Measurements from ENCODE around the gene VPS26B.

Gene VPS26B

GRCh38 chr11:134257101-134257500 is 32.6 kb downstream of the VPS26B start:
- DNase-seq (ENCODE audit: low read depth in 2 of 2): no peak

GRCh38 chr11:134258577-134258976 is 34.1 kb downstream of the VPS26B start:
- DNase-seq (ENCODE audit: low read depth in 2 of 2): no peak

GRCh38 chr11:134260503-134260902 is 36.0 kb downstream of the VPS26B start:
- no peak for DNase-seq (ENCODE audit: low read depth in 2 of 2)

GRCh38 chr11:134260983-134261382 is 36.5 kb downstream of the VPS26B start:
- DNase-seq (ENCODE audit: low read depth in 2 of 2): no peak

- no peak for DNase-seq (ENCODE audit: low read depth in 2 of 2)
Observed at GRCh38 chr11:134261626-134262488, 37.4 kb downstream of the VPS26B start.

GRCh38 chr11:134264966-134265764 is 40.7 kb downstream of the VPS26B start:
- no peak for DNase-seq (ENCODE audit: low read depth in 2 of 2)

- DNase-seq (ENCODE audit: low read depth in 2 of 2): no peak
Observed at GRCh38 chr11:134266440-134266839, 42.0 kb downstream of the VPS26B start.

- DNase-seq (ENCODE audit: low read depth in 2 of 2): no peak
Observed at GRCh38 chr11:134266841-134267251, 42.4 kb downstream of the VPS26B start.

GRCh38 chr11:134267461-134267860 is 43.0 kb downstream of the VPS26B start:
- DNase-seq (ENCODE audit: low read depth in 2 of 2): no peak

GRCh38 chr11:134267966-134268365 is 43.5 kb downstream of the VPS26B start:
- DNase-seq (ENCODE audit: low read depth in 2 of 2): no peak

GRCh38 chr11:134270250-134270714 is 45.8 kb downstream of the VPS26B start:
- DNase-seq (ENCODE audit: low read depth in 2 of 2): no peak

GRCh38 chr11:134271978-134272377 is 47.5 kb downstream of the VPS26B start:
- no peak for DNase-seq (ENCODE audit: low read depth in 2 of 2)

- DNase-seq (ENCODE audit: low read depth in 2 of 2): no peak
Observed at GRCh38 chr11:134272381-134273316, 48.2 kb downstream of the VPS26B start.

GRCh38 chr11:134273317-134273712 is 48.8 kb downstream of the VPS26B start:
- no peak for DNase-seq (ENCODE audit: low read depth in 2 of 2)

- DNase-seq (ENCODE audit: low read depth in 2 of 2): no peak
Observed at GRCh38 chr11:134275188-134275533, 50.7 kb downstream of the VPS26B start.

- DNase-seq (ENCODE audit: low read depth in 2 of 2): peak; percentile 53 to 59
Observed at GRCh38 chr11:134275534-134276395, 51.3 kb downstream of the VPS26B start, which contains the start of gene GLB1L3. Gene GLB1L3 (plus strand): TSS chr11:134276379. CDS start chr11:134276741, 362 bp downstream.

- no peak for DNase-seq (ENCODE audit: low read depth in 2 of 2)
Observed at GRCh38 chr11:134276396-134277182, 52.1 kb downstream of the VPS26B start.

- no peak for DNase-seq (ENCODE audit: low read depth in 2 of 2)
Observed at GRCh38 chr11:134277183-134278001, 52.9 kb downstream of the VPS26B start.

- DNase-seq (ENCODE audit: low read depth in 2 of 2): no peak
Observed at GRCh38 chr11:134278356-134278755, 53.9 kb downstream of the VPS26B start.
